Neural cell (in vitro differentiated cells): ENCODE measurements around the gene NARF.
"Not testable (repeated sequence)": the region's sequence is repeated elsewhere in the genome, so short reads cannot be mapped to it uniquely, and the experiment has no call there.

ENCODE experiments used
- EP300 ChIP-seq: fragments of 450-650 bp; conservative IDR thresholded peaks from 2 replicates; pipeline ENCODE4 v1.6.1; 2014; ENCODE audit warnings: antibody characterized with exemption, mild to moderate bottlenecking, moderate library complexity; ENCODE audit not compliant: poor library complexity, severe bottlenecking
- EZH2 ChIP-seq: fragments of 200-600, 300-800 bp; shearing (Covaris generic), sonication (generic); IDR thresholded peaks from 2 replicates; pipeline ENCODE4 v1.6.1; 2014; ENCODE audit warnings: antibody characterized with exemption, low read length, borderline replicate concordance, mild to moderate bottlenecking; ENCODE audit not compliant: insufficient read depth, poor library complexity, severe bottlenecking
- POLR2AphosphoS5 ChIP-seq: IDR thresholded peaks from 2 replicates; pipeline ENCODE4 v1.6.1; 2012
- REST ChIP-seq: IDR thresholded peaks from 2 replicates; pipeline ENCODE4 v1.6.1; 2012; ENCODE audit warnings: borderline replicate concordance
- SMC3 ChIP-seq: fragments of 450-650 bp; conservative IDR thresholded peaks from 2 replicates; pipeline ENCODE4 v1.6.1; 2014; ENCODE audit warnings: antibody characterized with exemption, mild to moderate bottlenecking, moderate library complexity; ENCODE audit not compliant: poor library complexity
- TF ChIP-seq, protein P1 (sequence below): fragments of 450-650 bp; IDR thresholded peaks from 2 replicates; pipeline ENCODE4 v1.5.1; 2014; ENCODE audit warnings: antibody characterized with exemption, mild to moderate bottlenecking, moderate library complexity; ENCODE audit not compliant: poor library complexity, severe bottlenecking

- TF ChIP-seq, protein P1, sequence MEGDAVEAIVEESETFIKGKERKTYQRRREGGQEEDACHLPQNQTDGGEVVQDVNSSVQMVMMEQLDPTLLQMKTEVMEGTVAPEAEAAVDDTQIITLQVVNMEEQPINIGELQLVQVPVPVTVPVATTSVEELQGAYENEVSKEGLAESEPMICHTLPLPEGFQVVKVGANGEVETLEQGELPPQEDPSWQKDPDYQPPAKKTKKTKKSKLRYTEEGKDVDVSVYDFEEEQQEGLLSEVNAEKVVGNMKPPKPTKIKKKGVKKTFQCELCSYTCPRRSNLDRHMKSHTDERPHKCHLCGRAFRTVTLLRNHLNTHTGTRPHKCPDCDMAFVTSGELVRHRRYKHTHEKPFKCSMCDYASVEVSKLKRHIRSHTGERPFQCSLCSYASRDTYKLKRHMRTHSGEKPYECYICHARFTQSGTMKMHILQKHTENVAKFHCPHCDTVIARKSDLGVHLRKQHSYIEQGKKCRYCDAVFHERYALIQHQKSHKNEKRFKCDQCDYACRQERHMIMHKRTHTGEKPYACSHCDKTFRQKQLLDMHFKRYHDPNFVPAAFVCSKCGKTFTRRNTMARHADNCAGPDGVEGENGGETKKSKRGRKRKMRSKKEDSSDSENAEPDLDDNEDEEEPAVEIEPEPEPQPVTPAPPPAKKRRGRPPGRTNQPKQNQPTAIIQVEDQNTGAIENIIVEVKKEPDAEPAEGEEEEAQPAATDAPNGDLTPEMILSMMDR, result not testable (repeated sequence)
- not testable (repeated sequence) for TF ChIP-seq EZH2, EP300, SMC3, REST, POLR2AphosphoS5
Observed at GRCh38 chr17:82453151-82453550, 5.4 kb upstream of the NARF start.
